ENCODE data around the gene ZDHHC13. TPM values are rescaled to one million over a fixed set of nuclear protein-coding genes. Genes with fewer than 3 reads are reported as not detected.

Gene ZDHHC13
- total and polyA plus RNA-seq, 2 donors (not counting 1 experiment from before 2014, with no cell fraction given), result 8.8 to 21.7 TPM

GRCh38 chr11:19099093-19099492 lies 17.9 kb upstream of the ZDHHC13 start:
- Histone ChIP-seq H3K27ac (ENCODE audit: low read length in 2 of 2) (no peak overlapping the region), H2AFZ (ENCODE audit: insufficient read depth, low read depth, low read length, poor library complexity, severe bottlenecking) (no peak overlapping the region), H3K4me1 (ENCODE audit: control insufficient read depth in 2 of 2, insufficient read depth in 2 of 2, low read length in 2 of 2) (no peaks in the 10 kb centered on the region), H3K4me3 (ENCODE audit: control extremely low read depth in 1 of 5, extremely low read depth in 1 of 5, insufficient read depth in 1 of 5, low read depth in 2 of 5, low read length in 4 of 5) (no peak overlapping the region), H3K4me2 (replicated peaks; ENCODE audit: low read depth, low read length, poor library complexity, severe bottlenecking) (no peak overlapping the region), H3K9me3 (ENCODE audit: control extremely low read depth in 1 of 3, control insufficient read depth in 2 of 3, insufficient read depth in 1 of 3, low read length in 2 of 3) (peaks cover 0 to 3% (median 0%) of the 10 kb centered on the region in 3 donors), H3K9ac (ENCODE audit: low read length) (no peak overlapping the region), H3K79me2 (ENCODE audit: control insufficient read depth, insufficient read depth, low read length) (no peaks in the 10 kb centered on the region), H4K20me1 (ENCODE audit: control insufficient read depth, insufficient read depth, low read length, poor library complexity, severe bottlenecking) (no peaks in the 10 kb centered on the region), H3K36me3 (replicated peaks in 1 of 2; ENCODE audit: control extremely low read depth in 1 of 2, control insufficient read depth in 1 of 2, extremely low read depth in 1 of 2, insufficient read depth in 2 of 2, low read length in 1 of 2) (no peaks in the 10 kb centered on the region), H3K27me3 (replicated peaks in 1 of 4; ENCODE audit: control extremely low read depth in 1 of 4, control insufficient read depth in 3 of 4, insufficient read depth in 4 of 4, low read length in 3 of 4) (peaks cover 0 to 10% (median under 1%) of the 10 kb centered on the region in 4 experiments)
- H3K4me3 Mint-ChIP-seq, result no peak overlapping the region
- DNase-seq (no peak), ATAC-seq (ENCODE audit: low read depth) (no peak)
- H3K27ac Mint-ChIP-seq, result no peak overlapping the region
- CTCF ChIA-PET, result no interaction called here
- no peaks in the 10 kb centered on the region for H3K4me1 Mint-ChIP-seq
- POLR2A ChIA-PET, result no interaction called here
- peaks cover 38% of the 10 kb centered on the region for H3K27me3 Mint-ChIP-seq
- no peaks in the 10 kb centered on the region for H3K9me3 Mint-ChIP-seq (ENCODE audit: insufficient read depth)
- WGBS (ENCODE audit: insufficient coverage), result 95% methylated on average over 2 of the region's 3 CpGs
- TF ChIP-seq CTCF (IDR thresholded peaks at IDR 0.05), result no peak
- TF ChIP-seq EZH2 (IDR thresholded peaks at IDR 0.05; ENCODE audit: borderline replicate concordance, insufficient read depth, low read depth, low read length, poor library complexity, severe bottlenecking), result no peak
- intact Hi-C loops (cut with micrococcal nuclease), result no loop called here

DNA sequence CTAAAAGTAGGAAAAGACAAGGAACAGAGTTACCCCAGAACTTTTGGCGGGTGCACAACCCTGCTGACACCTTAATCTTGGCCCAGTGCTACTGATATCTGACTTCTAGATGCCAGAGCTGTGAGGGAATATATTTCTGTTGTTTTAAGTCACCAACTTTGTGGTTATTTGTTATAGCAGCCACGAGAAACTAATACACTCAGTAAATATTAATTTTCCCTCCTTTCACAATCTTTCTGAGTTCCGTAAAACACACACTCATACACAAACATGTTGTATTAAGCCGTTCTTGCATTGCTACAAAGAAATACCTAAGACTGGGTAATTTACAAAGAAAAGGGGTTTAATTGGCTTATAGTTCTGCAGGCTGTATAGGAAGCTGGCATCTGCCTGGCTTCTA lies 16.1 kb upstream of the ZDHHC13 start:
- Histone ChIP-seq H2AFZ (ENCODE audit: insufficient read depth, low read depth, low read length, poor library complexity, severe bottlenecking) (no peak overlapping the region), H3K9me3 (ENCODE audit: control extremely low read depth in 1 of 3, control insufficient read depth in 2 of 3, insufficient read depth in 1 of 3, low read length in 2 of 3) (peaks cover 0 to 3% (median 0%) of the 10 kb centered on the region in 3 donors), H3K27ac (ENCODE audit: low read length in 2 of 2) (no peak overlapping the region), H3K36me3 (replicated peaks in 1 of 2; ENCODE audit: control extremely low read depth in 1 of 2, control insufficient read depth in 1 of 2, extremely low read depth in 1 of 2, insufficient read depth in 2 of 2, low read length in 1 of 2) (no peaks in the 10 kb centered on the region), H4K20me1 (ENCODE audit: control insufficient read depth, insufficient read depth, low read length, poor library complexity, severe bottlenecking) (no peaks in the 10 kb centered on the region), H3K9ac (ENCODE audit: low read length) (no peak overlapping the region), H3K4me2 (replicated peaks; ENCODE audit: low read depth, low read length, poor library complexity, severe bottlenecking) (no peak overlapping the region), H3K79me2 (ENCODE audit: control insufficient read depth, insufficient read depth, low read length) (no peaks in the 10 kb centered on the region), H3K4me1 (ENCODE audit: control insufficient read depth in 2 of 2, insufficient read depth in 2 of 2, low read length in 2 of 2) (no peaks in the 10 kb centered on the region), H3K27me3 (replicated peaks in 1 of 4; ENCODE audit: control extremely low read depth in 1 of 4, control insufficient read depth in 3 of 4, insufficient read depth in 4 of 4, low read length in 3 of 4) (peaks cover 0 to 10% (median 2%) of the 10 kb centered on the region in 4 experiments), H3K4me3 (ENCODE audit: control extremely low read depth in 1 of 5, extremely low read depth in 1 of 5, insufficient read depth in 1 of 5, low read depth in 2 of 5, low read length in 4 of 5) (no peak overlapping the region)
- Mint-ChIP-seq H3K4me3 (no peak overlapping the region), H3K27ac (no peak overlapping the region), H3K27me3 (peaks cover 37% of the 10 kb centered on the region), H3K9me3 (ENCODE audit: insufficient read depth) (no peaks in the 10 kb centered on the region), H3K4me1 (no peaks in the 10 kb centered on the region)
- ATAC-seq (ENCODE audit: low read depth) (no peak), DNase-seq (no peak)
- intact Hi-C loops (cut with micrococcal nuclease), result no loop called here
- POLR2A ChIA-PET, result no interaction called here
- no peak for TF ChIP-seq CTCF (IDR thresholded peaks at IDR 0.05)
- no peak for TF ChIP-seq EZH2 (IDR thresholded peaks at IDR 0.05; ENCODE audit: borderline replicate concordance, insufficient read depth, low read depth, low read length, poor library complexity, severe bottlenecking)
- WGBS (ENCODE audit: insufficient coverage), result no CpG with 5 or more reads among the region's 4 CpGs
- CTCF ChIA-PET, result interaction anchor here (0.6 to 1.0 kb wide), 2 partner anchors 25 to 1529 kb away, joined by 3 read pairs; no protein-coding TSS in a partner anchor
